GM12878 (cell line): ENCODE results near the gene TSC22D3. TPM values are rescaled to one million over a fixed set of nuclear protein-coding genes. Genes with fewer than 3 reads are reported as not detected.

ENCODE experiments used
- ATAC-seq: fragments of 200-7000 bp; cut with Tn5 transposase; 3 replicates; pipeline ENCODE4 v1.9.1; 2020; ENCODE audit warnings: mild to moderate bottlenecking, moderate library complexity
- BruUV-seq: library from RNA; stranded (reverse); fragments of 400-500 nt; replicated peaks from 2 replicates; lab custom pipeline; 2021; lab: Mats Ljungman, UMichigan
- CTCF ChIA-PET: fragments of 300-600 bp; sonication (Branson Sonifier 250); formaldehyde crosslinking; extraction: SDS; loops from one replicate; lab custom pipeline; 2021; ENCODE audit warnings: inconsistent platforms; lab: Yijun Ruan, JAX
- POLR2A ChIA-PET: fragments of 350-600 bp; formaldehyde crosslinking; extraction: SDS; loops from one replicate; lab custom pipeline; 2021; ENCODE audit warnings: inconsistent platforms; lab: Charles Lee
- RAD21 ChIA-PET: fragments of 300-600 bp; sonication (Branson Sonifier 250); formaldehyde crosslinking; loops from one replicate; lab custom pipeline; 2023; ENCODE audit warnings: antibody characterized with exemption; ENCODE audit not compliant: unreplicated experiment; lab: Charles Lee
- SMC1A ChIA-PET: fragments of 300-600 bp; sonication (Branson Sonifier 250); formaldehyde crosslinking; loops from one replicate; lab custom pipeline; 2023; ENCODE audit not compliant: unreplicated experiment, uncharacterized antibody; lab: Charles Lee
- DNase-seq: peaks from one replicate; pipeline ENCODE4 v3.0.0-alpha.2; 2011; ENCODE audit warnings: low read depth, low spot score
- FAIRE-seq: peaks from 3 replicates; lab custom pipeline; 2011; peaks lifted over from hg19 to GRCh38; lab: Jason Lieb, UNC
- H2AFZ ChIP-seq: 2 replicates; pipeline ENCODE4 v1.6.0; 2011; ENCODE audit warnings: low read depth, low read length, control low read depth; ENCODE audit not compliant: control insufficient read depth
- H3K27ac ChIP-seq: 2 replicates; pipeline ENCODE4 v1.5.1; 2011; ENCODE audit warnings: control low read depth; ENCODE audit not compliant: control insufficient read depth, insufficient read depth
- H3K27me3 ChIP-seq, 2 experiments: replicated peaks in 1 of 2; 2 replicates each; pipeline versions ENCODE4 v1.6.0 to v1.6.1; 2011; ENCODE audit warnings: low read length in 1 of 2; ENCODE audit not compliant: control insufficient read depth in 2 of 2, insufficient read depth in 2 of 2
- H3K36me3 ChIP-seq, 2 experiments: 2 replicates each; pipeline ENCODE4 v1.5.1; 2011; ENCODE audit warnings: low read length in 1 of 2; ENCODE audit not compliant: control insufficient read depth in 2 of 2, insufficient read depth in 2 of 2
- H3K4me1 ChIP-seq: 2 replicates; pipeline ENCODE4 v1.6.1; 2011; ENCODE audit warnings: mild to moderate bottlenecking, low read length, moderate library complexity, mixed read lengths; ENCODE audit not compliant: control insufficient read depth, insufficient read depth
- H3K4me2 ChIP-seq: 2 replicates; pipeline ENCODE4 v1.6.0; 2011; ENCODE audit warnings: control low read depth; ENCODE audit not compliant: control insufficient read depth, insufficient read depth
- H3K4me3 ChIP-seq: fragments of 200-600 bp; sonication (generic); 2 replicates; pipeline ENCODE4 v1.5.1; 2016
- H3K79me2 ChIP-seq: 2 replicates; pipeline ENCODE4 v1.6.0; 2011; ENCODE audit warnings: low read length; ENCODE audit not compliant: control insufficient read depth, insufficient read depth
- H3K9ac ChIP-seq: 2 replicates; pipeline ENCODE4 v1.8.0; 2011; ENCODE audit warnings: low read length, control low read depth, mixed read lengths; ENCODE audit not compliant: control insufficient read depth, insufficient read depth
- H3K9me3 ChIP-seq: replicated peaks from 3 replicates; pipeline ENCODE4 v1.5.1; 2011; ENCODE audit warnings: mild to moderate bottlenecking, low read length; ENCODE audit not compliant: control insufficient read depth, insufficient read depth
- H4K20me1 ChIP-seq: 2 replicates; pipeline ENCODE4 v1.6.0; 2011; ENCODE audit not compliant: control insufficient read depth, insufficient read depth
- CEBPB ChIP-seq, 2 experiments: fragments of 150-350 bp in 1 of 2; IDR thresholded peaks; 2 replicates each; pipeline ENCODE4 v1.6.1; 2012 to 2014; ENCODE audit warnings: low read depth in 2 of 2, low read length in 2 of 2, borderline replicate concordance in 1 of 2, inconsistent platforms in 1 of 2
- ESRRA ChIP-seq: IDR thresholded peaks from 2 replicates; pipeline ENCODE4 v1.6.1; 2012; ENCODE audit warnings: mild to moderate bottlenecking, low read length, improper control_type of control experiment
- ETV6 ChIP-seq, 2 experiments: fragments of 450-650 bp in 1 of 2; IDR thresholded peaks in 1 of 2; conservative IDR thresholded peaks in 1 of 2; 2 replicates each; pipeline ENCODE4 v1.6.1; 2014; ENCODE audit warnings: antibody characterized with exemption in 1 of 2, borderline replicate concordance in 1 of 2, low read depth in 1 of 2, mild to moderate bottlenecking in 1 of 2, moderate library complexity in 1 of 2
- MEF2A ChIP-seq: IDR thresholded peaks from 2 replicates; pipeline ENCODE4 v1.6.1; 2011; ENCODE audit warnings: low read depth, mild to moderate bottlenecking, low read length, moderate library complexity; ENCODE audit not compliant: insufficient read depth
- RELA ChIP-seq: fragments of 450-650 bp; IDR thresholded peaks from 2 replicates; pipeline ENCODE4 v1.8.0; 2014; ENCODE audit warnings: borderline replicate concordance; ENCODE audit not compliant: partially characterized antibody
- SMAD5 ChIP-seq: IDR thresholded peaks from 2 replicates; pipeline ENCODE4 v1.6.1; 2016; ENCODE audit warnings: antibody characterized with exemption, low read depth
- YBX1 ChIP-seq: fragments of 450-650 bp; IDR thresholded peaks from 2 replicates; pipeline ENCODE4 v1.6.1; 2016; ENCODE audit warnings: antibody characterized with exemption
- ZNF207 ChIP-seq: fragments of 450-650 bp; IDR thresholded peaks from 2 replicates; pipeline ENCODE4 v1.6.1; 2014; ENCODE audit warnings: antibody characterized with exemption, mild to moderate bottlenecking, borderline replicate concordance
- WGBS: methylation state at CpG from one replicate; pipeline ENCODE4 v1.1.6; 2016; ENCODE audit warnings: low lambda C conversion rate; ENCODE audit not compliant: insufficient replicate concordance, insufficient coverage; ENCODE audit errors: missing lambda C conversion rate; 5-methylcytosine and 5-hydroxymethylcytosine counted together
- in situ Hi-C: fragments of 300-500 bp; cut with MboI; formaldehyde crosslinking; loops from 9 replicates; pipeline ENCODE4 v1.14.3; 2018; ENCODE audit warnings: mixed read lengths
- intact Hi-C: fragments of 100-400 bp; cut with micrococcal nuclease; formaldehyde crosslinking; loops from one replicate; pipeline ENCODE4 v1.14.2; 2022; ENCODE audit not compliant: unreplicated experiment
- polyA plus RNA-seq, 11 experiments: library from polyadenylated mRNA; depleted of rRNA in 4 of 11; unstranded in 6 of 11; stranded (reverse) in 5 of 11; fragments of >200 nt; fragmentation: Nextera tagmentation in 4 of 11; fragmentation: Illumina TruSeq in 1 of 11; extraction: Ambion mirVana in 4 of 11; extraction: Trizol in 1 of 11; gene quantifications; 1 replicate in 1 of 11; 2 replicates in 10 of 11; pipeline versions ENCODE4 v1.2.1 to v1.2.3, GENCODE V29; 2011 to 2016; ENCODE audit warnings: inconsistent platforms in 2 of 11, missing spikeins in 2 of 11, low read depth in 1 of 11
- total RNA-seq, 4 experiments: library from RNA; depleted of rRNA in 3 of 4; stranded (reverse); fragments of >200 nt in 3 of 4; fragmentation: Illumina TruSeq in 1 of 4; extraction: Trizol in 1 of 4; gene quantifications; 2 replicates each; pipeline versions ENCODE4 v1.2.1 to v1.2.3, GENCODE V29; 2013 to 2021

Gene TSC22D3
- total and polyA plus RNA-seq, 10 of the 15 experiments (the other 5 are each of a cell fraction or from before 2014, with no cell fraction given): 4.6 to 122 (median 16.1) TPM

DNA sequence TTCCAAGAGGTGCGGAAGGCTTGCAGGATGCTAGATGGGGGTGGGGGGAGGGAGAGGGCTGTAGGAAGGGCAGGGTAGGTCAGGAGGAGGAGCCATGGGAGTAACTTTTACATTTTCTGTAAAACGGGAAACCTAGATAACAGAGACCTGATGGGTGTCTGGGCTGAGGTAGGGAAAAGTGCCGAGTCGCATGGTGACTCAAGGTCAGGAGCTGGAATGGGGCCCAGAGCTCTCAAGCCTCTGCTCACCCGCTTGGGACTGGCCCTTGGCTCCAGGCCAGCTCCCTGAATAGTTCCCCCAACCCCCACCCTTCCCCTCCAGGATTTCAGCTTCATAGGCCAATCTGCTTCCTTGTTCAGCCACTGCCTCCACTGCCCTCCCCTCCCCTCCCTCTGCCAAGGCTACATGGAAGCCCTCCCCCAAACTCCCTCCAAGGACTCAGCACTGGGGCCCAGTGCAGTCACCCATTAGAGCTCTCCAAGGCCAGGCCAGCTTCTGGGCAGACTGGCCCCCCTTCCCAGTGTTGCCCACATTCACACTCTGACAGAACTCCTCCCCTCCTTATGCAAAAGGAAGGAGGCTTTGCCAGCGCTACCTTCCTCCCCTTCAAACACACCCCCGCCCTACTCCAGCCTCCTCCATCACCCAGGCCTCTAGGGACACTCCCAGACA lies 43.6 kb downstream of the TSC22D3 start:
- no peak for FAIRE-seq
- ATAC-seq: no peak
- intact Hi-C loops: no loop called here
- DNase-seq: no peak
- POLR2A ChIA-PET: interaction anchor here (1.3 kb wide), 1 partner anchor 9 kb away, joined by 3 read pairs; no protein-coding TSS in a partner anchor
- TF ChIP-seq CEBPB (IDR thresholded peaks at IDR 0.05; ENCODE audit: borderline replicate concordance in 1 of 2, low read depth in 2 of 2, low read length in 2 of 2) (no peak), ZNF207 (no peak), ESRRA (no peak), SMAD5 (no peak), YBX1 (no peak), ETV6 (conservative IDR thresholded peaks at IDR 0.05 in 1 of 2, IDR thresholded peaks at IDR 0.05 in 1 of 2; ENCODE audit: borderline replicate concordance in 1 of 2, low read depth in 1 of 2) (no peak), MEF2A (no peak), RELA (no peak)
- TF ChIP-seq, all 136 proteins: peak for 0
- in situ Hi-C loops: no loop called here
- Histone ChIP-seq H3K4me1 (no peaks in the 10 kb centered on the region), H3K4me3 (no peak overlapping the region), H3K9ac (no peak overlapping the region), H3K27me3 (no peaks in the 10 kb centered on the region), H2AFZ (no peak overlapping the region), H3K9me3 (no peaks in the 10 kb centered on the region), H3K27ac (no peak overlapping the region), H3K36me3 (no peaks in the 10 kb centered on the region), H4K20me1 (no peaks in the 10 kb centered on the region), H3K79me2 (no peaks in the 10 kb centered on the region), H3K4me2 (no peak overlapping the region)
- CTCF ChIA-PET: interaction anchor here (1.1 to 3.4 kb wide), 3 partner anchors 8 to 58 kb away, joined by 3 to 25 read pairs (median 4); no protein-coding TSS in a partner anchor
- WGBS: 46% methylated on average over 7 of the region's 7 CpGs
- no TSS peak for BruUV-seq
- RAD21 ChIA-PET: interaction anchor here (4.1 kb wide), 1 partner anchor 57 kb away, joined by 43 read pairs; no protein-coding TSS in a partner anchor
- SMC1A ChIA-PET: interaction anchor here (1.2 to 5.4 kb wide), 3 partner anchors 10 to 21 kb away, joined by 3 to 28 read pairs (median 4); no protein-coding TSS in a partner anchor
